AG08396 (cell line): Measurements from ENCODE around the gene NUP188.

Experiments
- DNase-seq: peaks from one replicate; pipeline ENCODE4 v3.0.0; 2012; ENCODE audit warnings: low spot score, mixed read lengths

The NUP188 gene, protein sequence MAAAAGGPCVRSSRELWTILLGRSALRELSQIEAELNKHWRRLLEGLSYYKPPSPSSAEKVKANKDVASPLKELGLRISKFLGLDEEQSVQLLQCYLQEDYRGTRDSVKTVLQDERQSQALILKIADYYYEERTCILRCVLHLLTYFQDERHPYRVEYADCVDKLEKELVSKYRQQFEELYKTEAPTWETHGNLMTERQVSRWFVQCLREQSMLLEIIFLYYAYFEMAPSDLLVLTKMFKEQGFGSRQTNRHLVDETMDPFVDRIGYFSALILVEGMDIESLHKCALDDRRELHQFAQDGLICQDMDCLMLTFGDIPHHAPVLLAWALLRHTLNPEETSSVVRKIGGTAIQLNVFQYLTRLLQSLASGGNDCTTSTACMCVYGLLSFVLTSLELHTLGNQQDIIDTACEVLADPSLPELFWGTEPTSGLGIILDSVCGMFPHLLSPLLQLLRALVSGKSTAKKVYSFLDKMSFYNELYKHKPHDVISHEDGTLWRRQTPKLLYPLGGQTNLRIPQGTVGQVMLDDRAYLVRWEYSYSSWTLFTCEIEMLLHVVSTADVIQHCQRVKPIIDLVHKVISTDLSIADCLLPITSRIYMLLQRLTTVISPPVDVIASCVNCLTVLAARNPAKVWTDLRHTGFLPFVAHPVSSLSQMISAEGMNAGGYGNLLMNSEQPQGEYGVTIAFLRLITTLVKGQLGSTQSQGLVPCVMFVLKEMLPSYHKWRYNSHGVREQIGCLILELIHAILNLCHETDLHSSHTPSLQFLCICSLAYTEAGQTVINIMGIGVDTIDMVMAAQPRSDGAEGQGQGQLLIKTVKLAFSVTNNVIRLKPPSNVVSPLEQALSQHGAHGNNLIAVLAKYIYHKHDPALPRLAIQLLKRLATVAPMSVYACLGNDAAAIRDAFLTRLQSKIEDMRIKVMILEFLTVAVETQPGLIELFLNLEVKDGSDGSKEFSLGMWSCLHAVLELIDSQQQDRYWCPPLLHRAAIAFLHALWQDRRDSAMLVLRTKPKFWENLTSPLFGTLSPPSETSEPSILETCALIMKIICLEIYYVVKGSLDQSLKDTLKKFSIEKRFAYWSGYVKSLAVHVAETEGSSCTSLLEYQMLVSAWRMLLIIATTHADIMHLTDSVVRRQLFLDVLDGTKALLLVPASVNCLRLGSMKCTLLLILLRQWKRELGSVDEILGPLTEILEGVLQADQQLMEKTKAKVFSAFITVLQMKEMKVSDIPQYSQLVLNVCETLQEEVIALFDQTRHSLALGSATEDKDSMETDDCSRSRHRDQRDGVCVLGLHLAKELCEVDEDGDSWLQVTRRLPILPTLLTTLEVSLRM (N-terminal part only)

DNA sequence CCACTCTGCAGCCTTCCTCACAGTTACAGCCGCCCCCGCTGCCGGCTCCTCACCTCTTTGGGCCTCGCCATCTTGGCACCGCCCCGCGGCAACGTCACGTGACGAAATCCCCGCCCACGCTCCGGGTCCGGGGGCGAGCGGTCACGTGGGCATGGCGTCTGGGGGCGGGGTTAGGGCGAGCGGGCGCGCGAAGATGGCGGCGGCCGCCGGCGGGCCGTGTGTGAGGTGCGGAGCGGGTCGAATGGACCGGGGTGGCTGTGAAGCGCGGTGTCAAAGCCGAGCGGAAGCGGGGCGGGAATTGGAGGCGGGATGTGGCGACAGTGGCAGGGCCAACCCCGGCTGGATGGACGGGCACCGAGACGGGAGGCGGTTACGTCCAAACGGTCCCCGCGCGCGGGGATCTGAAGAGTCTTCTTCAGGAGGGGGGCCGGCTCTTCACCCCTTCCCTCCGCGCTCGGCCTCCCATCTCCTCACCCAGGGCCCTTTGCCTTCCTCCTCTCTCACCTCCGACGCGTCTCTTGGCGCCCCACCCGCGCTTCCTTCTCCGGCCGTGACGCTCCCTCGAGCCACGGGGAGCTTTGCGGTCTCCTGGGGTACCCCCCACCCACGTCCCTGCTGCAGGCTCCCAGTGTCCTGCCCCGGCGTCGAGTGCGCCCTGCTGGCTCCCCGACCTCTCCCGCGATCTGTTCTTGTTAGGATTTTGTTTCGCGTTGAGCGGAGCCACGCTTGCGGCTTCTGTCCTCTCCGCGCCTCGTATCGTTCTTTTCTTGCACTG, at the start of gene NUP188, which contains the start of gene DOLK:
NUP188 (plus strand) TSS at position 173 of the 775 bp plus-strand sequence; CDS start at position 194, 21 bp downstream.
DOLK (minus strand) TSS at position 77 of the 775 bp plus-strand sequence. CDS start 300 bp downstream, outside the sequence.
- peak; percentile 100 for DNase-seq

DNA sequence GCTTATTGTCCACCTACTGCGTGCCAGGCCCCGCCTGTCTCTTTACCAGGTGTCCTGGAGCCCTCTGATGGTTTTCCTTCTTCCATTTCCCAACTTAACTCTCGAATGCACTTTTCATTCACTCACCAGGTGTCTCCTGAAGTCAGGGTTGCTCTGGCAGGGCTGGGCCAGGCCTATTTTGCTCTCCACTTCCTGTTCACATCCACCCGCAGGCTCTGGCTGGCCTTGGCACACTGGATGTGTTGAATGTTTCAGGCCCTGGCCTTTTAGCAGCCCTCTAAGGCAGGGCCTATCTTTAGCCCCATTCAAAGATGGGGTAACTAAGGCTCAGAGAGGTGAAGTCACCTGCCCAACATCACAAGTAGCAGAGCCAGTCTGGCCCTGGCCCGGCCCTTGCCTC, 49.1 kb upstream of the NUP188 start:
- DNase-seq: no peak

DNA sequence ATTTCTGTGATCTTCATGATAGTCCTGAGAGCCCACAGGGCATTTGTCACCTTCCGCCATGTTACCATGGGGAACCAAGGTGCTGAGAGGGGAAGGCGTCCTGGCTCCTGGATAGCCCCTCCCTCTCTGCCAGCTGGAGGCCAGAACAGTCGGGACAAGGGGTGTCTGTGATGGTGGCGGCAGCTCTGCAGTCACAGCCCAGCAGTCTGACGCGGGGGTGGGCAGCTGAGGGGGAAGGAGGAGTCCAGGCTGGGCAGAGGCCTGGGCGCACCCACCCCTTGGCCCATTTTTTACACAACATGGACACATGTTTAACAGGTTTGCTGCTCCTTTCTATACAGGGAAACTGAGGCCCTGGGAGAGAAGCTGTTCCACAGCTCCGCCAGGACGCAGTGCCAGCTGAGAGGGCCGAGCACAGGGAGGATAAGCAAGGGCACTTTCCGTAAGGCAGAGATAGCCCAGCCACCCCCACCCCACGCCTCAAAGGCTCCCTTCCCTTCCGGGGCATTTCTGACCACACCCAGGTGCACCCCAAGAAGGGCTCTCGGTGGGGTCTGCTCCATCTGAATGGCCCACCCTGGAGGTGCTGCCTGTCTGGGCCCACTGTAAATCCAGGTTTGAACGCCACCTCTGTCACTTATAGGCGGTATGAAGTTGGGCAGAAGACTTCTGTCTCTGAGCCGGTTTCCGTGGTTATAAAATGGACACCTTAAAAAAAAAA, 48.5 kb upstream of the NUP188 start:
- no peak for DNase-seq

DNA sequence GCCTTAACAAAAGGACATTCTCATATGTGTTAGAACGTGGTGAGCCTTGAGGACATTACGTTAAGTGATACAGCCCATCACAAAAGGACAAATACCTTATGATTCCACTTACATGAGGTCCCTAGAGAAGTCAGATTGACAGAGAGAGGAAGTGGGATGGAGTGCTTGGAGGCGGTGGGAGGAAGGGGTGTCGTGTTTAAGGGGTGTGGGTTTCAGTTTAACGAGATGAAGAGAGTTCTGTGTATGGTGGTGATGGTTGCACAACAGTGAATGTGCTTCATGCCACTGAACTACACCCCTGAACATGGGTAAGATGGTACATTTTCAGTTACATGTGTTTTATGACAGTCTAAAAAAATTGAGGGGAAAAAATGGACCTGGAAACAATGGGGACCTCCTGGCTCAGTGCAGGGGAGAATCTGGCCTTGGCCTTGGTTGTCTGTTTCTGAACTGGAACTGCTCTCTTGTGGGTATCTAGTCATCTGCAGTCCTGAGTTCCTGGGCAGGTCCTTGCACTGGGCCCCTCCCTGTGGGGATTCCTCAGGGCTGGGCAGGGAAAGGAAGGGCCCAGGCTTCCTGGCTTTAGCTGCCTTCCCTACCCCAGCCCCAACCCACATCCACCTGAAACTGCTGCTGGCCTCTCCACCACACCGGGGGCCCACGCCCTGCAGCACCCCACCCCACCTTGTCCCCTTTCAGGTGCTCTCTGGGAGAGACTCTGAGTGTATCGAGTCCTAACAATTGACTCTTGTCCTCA, 47.8 kb upstream of the NUP188 start:
- DNase-seq: no peak

DNA sequence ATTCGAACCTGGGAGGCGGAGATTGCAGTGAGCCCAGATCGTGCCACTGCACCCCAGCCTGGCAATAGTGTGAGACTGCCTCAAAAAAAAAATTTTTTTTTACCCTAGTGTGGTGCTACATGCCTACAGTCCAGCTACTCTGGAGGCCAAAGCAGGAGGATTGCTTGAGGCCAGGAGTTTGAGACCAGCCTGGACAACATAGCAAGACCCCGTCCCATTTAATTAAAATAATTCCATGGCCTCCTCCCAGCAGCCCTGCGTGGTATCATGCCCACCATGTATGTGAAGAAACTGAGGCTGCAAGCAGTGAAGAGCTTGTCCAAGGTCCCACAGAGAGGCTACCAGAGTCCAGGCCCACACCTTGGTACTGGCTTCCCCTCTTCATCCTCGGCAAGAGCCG, 46.1 kb upstream of the NUP188 start:
- DNase-seq: no peak

DNA sequence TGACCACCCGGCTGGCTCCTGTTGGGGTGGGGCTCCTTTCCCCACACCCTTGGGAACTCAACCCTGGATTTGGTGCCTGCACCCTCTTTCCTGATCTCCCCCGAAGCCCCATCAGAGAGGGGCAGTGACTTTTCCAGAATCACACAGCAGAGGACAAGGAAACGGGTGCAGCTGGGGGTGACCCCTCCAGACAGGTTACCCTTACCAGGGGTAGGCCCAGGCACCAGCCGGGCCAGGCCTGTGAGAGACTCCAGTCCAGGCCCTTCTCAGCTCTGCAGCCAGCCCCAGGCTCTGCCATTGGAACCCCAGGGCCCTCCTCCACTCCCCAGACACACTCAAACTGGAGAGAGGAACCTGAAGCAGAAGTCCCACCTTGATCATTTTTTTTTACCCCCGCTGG, 45.7 kb upstream of the NUP188 start:
- no peak for DNase-seq

DNA sequence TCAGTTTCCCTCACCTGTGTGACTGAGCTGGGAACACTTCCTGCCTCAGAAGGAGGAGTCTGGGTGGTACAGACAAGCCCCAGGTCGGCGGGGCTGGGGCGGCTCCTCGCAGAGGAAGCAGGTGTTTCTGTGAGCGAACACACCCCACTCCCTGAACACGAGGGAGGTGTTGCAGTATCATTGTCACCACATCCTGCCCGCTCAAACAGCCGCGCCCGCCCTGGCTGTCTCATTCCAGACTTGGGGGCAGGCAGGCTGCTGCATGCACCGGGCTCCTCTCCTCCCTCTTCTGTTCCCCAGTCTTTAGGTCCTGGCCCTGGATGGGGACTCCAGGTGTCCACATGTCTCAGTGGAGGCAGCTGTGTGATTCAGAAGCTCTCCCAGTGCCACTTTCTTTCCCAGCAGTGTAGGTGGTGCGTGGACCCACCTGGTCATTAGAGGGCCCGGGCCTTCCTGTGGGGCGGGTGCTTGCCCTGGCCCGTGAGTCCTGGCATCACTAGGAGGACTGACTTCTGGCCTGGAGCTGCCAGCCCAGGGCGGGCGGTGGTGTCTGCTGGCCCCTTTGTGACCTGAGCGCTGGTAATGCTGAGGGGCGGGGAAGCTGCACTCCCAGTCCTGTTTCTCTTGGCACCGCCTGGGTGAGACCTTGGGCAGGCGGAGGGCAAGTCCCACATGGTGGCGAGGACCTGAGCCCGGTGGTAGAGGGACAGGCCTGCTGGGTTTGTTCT, 45.0 kb upstream of the NUP188 start:
- no peak for DNase-seq

DNA sequence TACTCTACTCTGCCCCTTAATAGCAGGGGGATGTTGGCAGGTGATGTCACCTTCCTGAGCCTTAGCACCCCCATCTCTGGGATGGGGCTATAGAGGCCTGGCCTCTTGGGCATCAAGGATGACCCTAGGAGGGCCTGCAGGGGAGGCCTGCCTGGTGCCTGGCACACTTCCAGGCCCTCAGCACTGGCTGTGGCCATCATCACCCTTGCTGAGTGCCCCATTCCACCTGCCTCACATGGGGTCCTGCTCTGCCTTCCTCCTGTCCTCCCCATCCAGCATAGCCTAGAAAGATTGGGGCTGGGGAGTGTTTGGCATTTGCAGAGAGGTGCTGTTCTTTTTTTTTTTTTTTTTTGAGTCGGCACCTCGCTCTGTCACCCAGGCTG, 44.4 kb upstream of the NUP188 start:
- DNase-seq: no peak

DNA sequence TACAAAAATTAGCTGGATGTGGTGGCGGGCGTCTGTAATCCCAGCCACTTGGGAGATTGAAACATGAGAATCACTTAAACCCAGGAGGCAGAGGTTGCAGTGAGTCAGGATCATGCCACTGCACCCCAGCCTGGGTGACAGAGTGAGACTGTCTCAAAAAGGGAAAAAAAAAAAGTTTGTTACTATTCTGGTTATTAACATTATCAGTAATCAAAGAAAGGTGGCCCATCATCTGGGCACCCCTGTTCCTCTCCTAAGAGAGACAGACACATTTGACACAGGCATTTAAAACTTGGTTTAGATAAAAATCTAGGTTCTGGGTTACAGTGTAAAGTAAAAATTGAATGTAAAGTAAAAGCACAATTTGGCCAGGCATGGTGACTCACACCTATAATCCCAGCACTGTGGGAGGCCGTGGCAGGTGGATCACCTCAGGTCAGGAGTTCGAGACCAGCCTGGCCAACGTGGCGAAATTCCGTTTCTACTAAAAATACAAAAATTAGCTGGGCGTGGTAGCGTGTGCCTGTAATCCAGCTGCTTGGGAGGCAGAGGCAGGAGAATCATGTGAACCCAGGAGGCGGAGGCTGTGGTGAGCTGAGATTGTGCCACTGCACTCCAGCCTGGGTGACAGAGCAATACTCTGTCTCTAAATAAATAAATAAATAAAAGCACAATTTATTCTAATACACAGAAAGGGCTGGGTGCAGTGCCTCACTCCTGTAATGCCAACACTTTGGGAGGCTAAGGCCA, 43.5 kb upstream of the NUP188 start:
- no peak for DNase-seq

DNA sequence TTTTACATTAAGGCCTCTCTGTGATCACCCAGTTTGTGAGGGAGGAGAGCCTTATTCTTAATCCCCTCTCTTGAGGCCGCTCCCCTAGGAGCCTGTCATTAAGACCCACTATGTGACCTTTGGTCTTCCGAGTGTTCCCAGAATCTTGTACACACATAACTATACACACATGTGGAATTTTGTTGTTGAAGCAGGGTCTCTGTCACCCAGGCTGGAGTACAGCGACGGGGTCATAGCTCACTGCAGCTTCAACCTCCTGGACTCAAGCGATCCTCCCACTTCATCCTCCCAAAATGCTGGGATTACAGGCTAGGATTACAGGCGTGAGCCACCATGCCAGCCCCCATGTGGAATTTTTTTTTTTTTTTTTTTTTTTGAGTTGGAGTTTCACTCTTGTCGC, 41.5 kb upstream of the NUP188 start:
- no peak for DNase-seq

DNA sequence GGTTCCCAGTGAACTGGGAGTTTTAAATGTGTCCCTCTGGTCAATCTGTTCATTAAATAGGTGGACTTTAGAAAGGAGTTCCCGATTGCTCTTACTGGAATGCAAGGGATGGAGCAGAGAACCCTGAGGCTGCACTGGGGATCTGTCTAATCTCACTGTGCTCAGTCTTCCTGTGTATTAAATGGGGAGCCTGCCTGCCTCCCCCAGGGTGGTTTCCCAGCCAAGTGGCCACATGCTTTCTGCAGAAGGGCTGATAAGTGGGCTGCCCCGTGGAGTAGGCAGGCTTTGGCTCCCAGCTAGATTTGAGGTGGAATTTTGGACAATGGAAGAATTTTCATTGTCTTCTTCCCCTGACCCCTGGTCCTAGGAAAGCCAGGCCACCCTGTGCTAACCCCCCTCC, 40.8 kb upstream of the NUP188 start:
- DNase-seq: no peak

DNA sequence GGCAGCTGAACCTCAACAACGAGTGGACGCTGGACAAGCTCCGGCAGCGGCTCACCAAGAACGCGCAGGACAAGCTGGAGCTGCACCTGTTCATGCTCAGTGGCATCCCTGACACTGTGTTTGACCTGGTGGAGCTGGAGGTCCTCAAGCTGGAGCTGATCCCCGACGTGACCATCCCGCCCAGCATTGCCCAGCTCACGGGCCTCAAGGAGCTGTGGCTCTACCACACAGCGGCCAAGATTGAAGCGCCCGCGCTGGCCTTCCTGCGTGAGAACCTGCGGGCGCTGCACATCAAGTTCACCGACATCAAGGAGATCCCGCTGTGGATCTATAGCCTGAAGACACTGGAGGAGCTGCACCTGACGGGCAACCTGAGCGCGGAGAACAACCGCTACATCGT, 39.1 kb upstream of the NUP188 start:
- no peak for DNase-seq

DNA sequence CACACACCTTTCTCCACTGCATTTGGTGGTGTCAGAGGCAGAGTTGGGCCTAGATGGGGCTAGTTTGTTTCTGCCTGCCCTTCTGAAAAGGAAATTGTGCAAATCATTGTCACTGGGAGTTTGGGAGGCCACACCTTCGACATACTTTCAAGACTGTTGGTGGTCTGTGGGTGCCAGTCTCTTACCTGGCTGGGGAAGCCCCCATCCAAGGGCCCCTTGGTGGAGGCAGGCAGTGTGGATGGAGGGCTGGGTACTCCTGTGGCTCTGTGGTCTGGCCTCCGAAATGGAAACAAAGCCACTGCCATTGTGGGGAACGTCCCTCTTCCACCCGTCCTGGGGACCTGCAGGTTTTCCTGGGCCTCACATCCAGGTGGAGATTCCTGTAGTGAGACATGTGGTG, 37.6 kb upstream of the NUP188 start:
- DNase-seq: no peak

DNA sequence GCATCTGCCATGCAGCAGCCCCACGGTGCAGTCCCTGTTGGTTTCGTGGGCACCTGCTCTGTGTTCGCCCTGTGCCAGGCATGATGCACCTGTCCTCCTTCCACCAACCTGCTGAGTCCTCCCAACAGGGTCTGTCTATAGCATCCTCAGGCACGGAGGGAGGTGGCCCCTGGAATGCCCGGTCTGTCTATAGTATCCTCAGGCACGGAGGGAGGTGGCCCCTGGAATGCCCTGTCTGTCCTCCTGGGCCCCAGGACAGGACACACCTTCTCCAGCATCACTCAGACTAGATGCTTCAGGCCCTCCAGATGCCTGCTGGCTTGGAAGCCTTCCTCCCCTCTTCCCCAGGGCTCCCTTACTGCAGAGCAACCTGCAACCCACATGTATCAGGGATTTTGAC, 36.6 kb upstream of the NUP188 start:
- DNase-seq: no peak

DNA sequence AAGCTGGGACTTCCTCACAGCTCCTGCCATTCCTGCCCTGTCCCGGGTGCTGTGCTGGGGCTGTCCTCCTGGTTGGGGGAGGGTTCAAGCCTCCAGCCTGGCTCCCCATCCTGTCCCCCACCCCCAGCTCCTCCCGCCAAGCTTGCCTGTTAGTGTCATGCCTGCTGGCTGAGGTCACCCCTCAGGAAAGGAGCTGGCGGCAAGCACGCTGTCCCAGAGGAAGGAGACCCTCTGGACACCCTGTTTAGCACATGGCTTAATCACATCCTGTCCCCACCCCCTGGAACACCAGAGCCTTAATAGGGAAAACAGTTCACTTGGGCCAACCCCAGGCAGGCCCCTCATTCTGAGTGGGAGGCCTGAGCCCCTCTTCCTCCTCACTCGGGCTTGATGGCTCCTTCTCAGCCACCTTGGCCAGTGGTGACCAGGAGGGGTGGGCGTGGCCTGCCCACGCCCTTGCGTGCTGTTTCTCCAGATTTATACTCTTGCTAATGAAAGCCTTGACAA, 35.9 kb upstream of the NUP188 start:
- DNase-seq: peak; percentile 69

DNA sequence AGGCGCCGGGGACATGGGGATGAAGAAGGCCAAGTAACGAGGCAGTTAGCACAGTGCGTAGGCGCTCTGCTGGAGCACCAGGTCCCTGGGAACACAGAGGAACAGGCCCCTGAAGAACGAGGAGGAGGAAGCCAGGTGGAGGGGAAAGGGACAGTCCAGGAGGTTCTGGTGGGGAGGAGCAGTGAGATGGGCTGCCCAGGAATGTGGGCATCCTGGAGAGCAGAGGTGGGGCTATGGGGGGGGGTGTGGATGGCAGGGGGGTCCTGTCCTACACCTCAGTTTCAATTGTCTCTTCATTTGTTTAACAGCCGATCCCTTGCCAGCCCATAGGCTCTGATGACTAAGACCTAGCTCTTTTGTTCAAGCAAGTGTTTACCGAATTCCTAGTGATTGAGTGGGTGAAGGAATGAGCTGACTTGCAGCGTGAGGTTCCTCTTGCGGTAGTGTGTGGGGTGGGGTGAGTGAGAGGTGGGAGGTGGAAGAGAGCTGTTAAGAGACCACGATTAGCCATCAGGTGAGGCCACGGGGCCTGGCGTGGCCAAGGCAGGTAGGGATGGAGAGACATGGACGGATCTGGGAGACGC, 35.1 kb upstream of the NUP188 start:
- peak; percentile 91 for DNase-seq

DNA sequence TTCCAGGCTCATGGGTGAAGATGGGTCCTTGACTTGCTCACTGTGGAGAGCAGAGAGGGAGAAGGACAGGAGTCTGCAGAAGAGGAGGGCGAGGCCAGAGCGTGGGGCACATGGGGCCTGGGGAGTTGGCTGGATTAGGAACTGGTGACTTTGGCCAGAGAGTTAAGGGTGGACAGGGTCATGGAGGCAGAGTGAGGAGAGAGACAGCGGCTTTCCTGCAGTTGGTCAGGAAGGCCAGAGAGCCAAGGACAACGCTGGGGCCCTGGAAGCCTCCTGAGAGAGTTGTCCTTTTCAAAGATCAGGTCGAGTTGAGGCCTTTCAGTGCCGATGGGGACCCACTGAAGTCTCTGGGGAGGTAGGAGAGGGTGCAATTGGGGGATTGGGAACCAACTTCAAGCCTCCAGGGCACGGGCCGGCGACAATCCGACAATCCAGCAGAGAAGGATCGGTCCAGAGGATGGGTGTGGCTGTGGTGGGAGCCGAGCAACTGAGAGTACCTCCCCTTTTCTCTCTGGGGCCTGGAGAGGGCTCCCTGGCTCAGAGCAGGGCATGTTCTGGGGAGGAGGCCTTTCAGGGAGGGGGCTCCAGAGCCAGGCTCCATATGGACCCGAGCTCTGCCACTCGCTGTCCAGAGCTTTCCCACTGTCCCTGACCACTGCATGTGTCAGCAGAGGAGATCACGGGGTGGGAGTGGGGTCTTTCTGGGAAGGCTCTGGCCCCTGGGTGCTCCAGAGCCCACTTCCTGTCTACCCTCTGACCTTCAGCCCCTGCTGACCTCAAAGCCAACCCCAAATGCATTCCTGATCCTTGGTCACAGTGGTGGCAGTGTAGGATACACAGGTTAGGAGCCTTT, 34.2 kb upstream of the NUP188 start:
- no peak for DNase-seq
